ENCODE measurements around the gene DGKG.

The DGKG gene

GRCh38 chr3:186260726-186261125 lies 101.3 kb downstream of the DGKG start:
- Histone ChIP-seq H3K4me3 (ENCODE audit: severe bottlenecking) (no peak overlapping the region), H3K9me3 (ENCODE audit: severe bottlenecking) (no peaks in the 10 kb centered on the region), H3K27ac (ENCODE audit: poor library complexity, severe bottlenecking) (peak overlapping the region; percentile 42), H3K4me1 (ENCODE audit: insufficient read depth, poor library complexity, severe bottlenecking) (no peaks in the 10 kb centered on the region), H3K36me3 (ENCODE audit: low read depth) (no peaks in the 10 kb centered on the region), H3K27me3 (ENCODE audit: insufficient read depth, poor library complexity, severe bottlenecking) (no peaks in the 10 kb centered on the region)
- ATAC-seq (ENCODE audit: low read depth), result no peak
- DNase-seq (ENCODE audit: low spot score), result no peak
- no peak for TF ChIP-seq CTCF (IDR thresholded peaks at IDR 0.05; ENCODE audit: poor library complexity, severe bottlenecking)

- H3K4me1 ChIP-seq (ENCODE audit: insufficient read depth, poor library complexity, severe bottlenecking), result no peaks in the 10 kb centered on the region
- H3K36me3 ChIP-seq (ENCODE audit: low read depth), result no peaks in the 10 kb centered on the region
- H3K9me3 ChIP-seq (ENCODE audit: severe bottlenecking), result no peaks in the 10 kb centered on the region
- H3K27me3 ChIP-seq (ENCODE audit: insufficient read depth, poor library complexity, severe bottlenecking), result no peaks in the 10 kb centered on the region
- H3K27ac ChIP-seq (ENCODE audit: poor library complexity, severe bottlenecking), result peak overlapping the region; percentile 42
- ATAC-seq (ENCODE audit: low read depth) (peak; percentile 98), DNase-seq (ENCODE audit: low spot score) (peak; percentile 91)
- H3K4me3 ChIP-seq (ENCODE audit: severe bottlenecking), result no peak overlapping the region
- peak; percentile 96 for TF ChIP-seq CTCF (IDR thresholded peaks at IDR 0.05; ENCODE audit: poor library complexity, severe bottlenecking)
These were observed 102.2 kb downstream of the DGKG start for GRCh38 chr3:186259612-186260383.

- no peaks in the 10 kb centered on the region for H3K36me3 ChIP-seq (ENCODE audit: low read depth)
- no peaks in the 10 kb centered on the region for H3K4me1 ChIP-seq (ENCODE audit: insufficient read depth, poor library complexity, severe bottlenecking)
- DNase-seq (ENCODE audit: low spot score) (no peak), ATAC-seq (ENCODE audit: low read depth) (no peak)
- peak overlapping the region; percentile 42 for H3K27ac ChIP-seq (ENCODE audit: poor library complexity, severe bottlenecking)
- no peak overlapping the region for H3K4me3 ChIP-seq (ENCODE audit: severe bottlenecking)
- no peak for TF ChIP-seq CTCF (IDR thresholded peaks at IDR 0.05; ENCODE audit: poor library complexity, severe bottlenecking)
- no peaks in the 10 kb centered on the region for H3K27me3 ChIP-seq (ENCODE audit: insufficient read depth, poor library complexity, severe bottlenecking)
- no peaks in the 10 kb centered on the region for H3K9me3 ChIP-seq (ENCODE audit: severe bottlenecking)
These were observed 103.1 kb downstream of the DGKG start for GRCh38 chr3:186258968-186259367.

- DNase-seq (ENCODE audit: low spot score), result no peak
- no peak for TF ChIP-seq CTCF (IDR thresholded peaks at IDR 0.05; ENCODE audit: poor library complexity, severe bottlenecking)
- H3K9me3 ChIP-seq (ENCODE audit: severe bottlenecking), result no peaks in the 10 kb centered on the region
- H3K27ac ChIP-seq (ENCODE audit: poor library complexity, severe bottlenecking), result no peak overlapping the region
- H3K4me3 ChIP-seq (ENCODE audit: severe bottlenecking), result no peak overlapping the region
- no peaks in the 10 kb centered on the region for H3K36me3 ChIP-seq (ENCODE audit: low read depth)
- H3K4me1 ChIP-seq (ENCODE audit: insufficient read depth, poor library complexity, severe bottlenecking), result no peaks in the 10 kb centered on the region
- H3K27me3 ChIP-seq (ENCODE audit: insufficient read depth, poor library complexity, severe bottlenecking), result no peaks in the 10 kb centered on the region
- ATAC-seq (ENCODE audit: low read depth), result no peak
These were observed 104.2 kb downstream of the DGKG start for GRCh38 chr3:186257866-186258265.

GRCh38 chr3:186255703-186256331 lies 106.2 kb downstream of the DGKG start:
- H3K27me3 ChIP-seq (ENCODE audit: insufficient read depth, poor library complexity, severe bottlenecking), result no peaks in the 10 kb centered on the region
- no peak overlapping the region for H3K27ac ChIP-seq (ENCODE audit: poor library complexity, severe bottlenecking)
- H3K4me1 ChIP-seq (ENCODE audit: insufficient read depth, poor library complexity, severe bottlenecking), result no peaks in the 10 kb centered on the region
- H3K36me3 ChIP-seq (ENCODE audit: low read depth), result no peaks in the 10 kb centered on the region
- ATAC-seq (ENCODE audit: low read depth), result no peak
- DNase-seq (ENCODE audit: low spot score), result no peak
- no peak overlapping the region for H3K4me3 ChIP-seq (ENCODE audit: severe bottlenecking)
- no peaks in the 10 kb centered on the region for H3K9me3 ChIP-seq (ENCODE audit: severe bottlenecking)
- no peak for TF ChIP-seq CTCF (IDR thresholded peaks at IDR 0.05; ENCODE audit: poor library complexity, severe bottlenecking)

Data from RWPE2 (cell line).